H54 (cell line): ENCODE data around the gene ZNF14.

Source experiments
- DNase-seq: peaks from one replicate; pipeline ENCODE4 v3.0.0; 2011; ENCODE audit warnings: low spot score, mixed read lengths; ENCODE audit not compliant: insufficient read length
- FAIRE-seq: peaks from 3 replicates; lab custom pipeline; 2011; peaks lifted over from hg19 to GRCh38; lab: Jason Lieb, UNC
- POLR2A ChIP-seq: IDR thresholded peaks from 2 replicates; pipeline ENCODE4 v1.6.1; 2011; ENCODE audit warnings: low read depth, mild to moderate bottlenecking, low read length

Gene ZNF14

GRCh38 chr19:19661675-19662251 is 71.1 kb downstream of the ZNF14 start:
- no peak for TF ChIP-seq POLR2A
- DNase-seq = no peak
- no peak for FAIRE-seq

- FAIRE-seq (no peak), DNase-seq (no peak)
- TF ChIP-seq POLR2A = no peak
Measured at GRCh38 chr19:19661141-19661674, 71.7 kb downstream of the ZNF14 start.
